GM19324 (cell line): ENCODE results near the gene KLHL7.
"Not testable (repeated sequence)": the region's sequence is repeated elsewhere in the genome, so short reads cannot be mapped to it uniquely, and the experiment has no call there.

Experiments used
- ATAC-seq: cut with Tn5 transposase; IDR thresholded peaks from one replicate; pipeline ENCODE4 v1.9.1; 2021; ENCODE audit warnings: mild to moderate bottlenecking, moderate library complexity; ENCODE audit not compliant: unreplicated experiment, low FRiP score

KLHL7 gene

DNA sequence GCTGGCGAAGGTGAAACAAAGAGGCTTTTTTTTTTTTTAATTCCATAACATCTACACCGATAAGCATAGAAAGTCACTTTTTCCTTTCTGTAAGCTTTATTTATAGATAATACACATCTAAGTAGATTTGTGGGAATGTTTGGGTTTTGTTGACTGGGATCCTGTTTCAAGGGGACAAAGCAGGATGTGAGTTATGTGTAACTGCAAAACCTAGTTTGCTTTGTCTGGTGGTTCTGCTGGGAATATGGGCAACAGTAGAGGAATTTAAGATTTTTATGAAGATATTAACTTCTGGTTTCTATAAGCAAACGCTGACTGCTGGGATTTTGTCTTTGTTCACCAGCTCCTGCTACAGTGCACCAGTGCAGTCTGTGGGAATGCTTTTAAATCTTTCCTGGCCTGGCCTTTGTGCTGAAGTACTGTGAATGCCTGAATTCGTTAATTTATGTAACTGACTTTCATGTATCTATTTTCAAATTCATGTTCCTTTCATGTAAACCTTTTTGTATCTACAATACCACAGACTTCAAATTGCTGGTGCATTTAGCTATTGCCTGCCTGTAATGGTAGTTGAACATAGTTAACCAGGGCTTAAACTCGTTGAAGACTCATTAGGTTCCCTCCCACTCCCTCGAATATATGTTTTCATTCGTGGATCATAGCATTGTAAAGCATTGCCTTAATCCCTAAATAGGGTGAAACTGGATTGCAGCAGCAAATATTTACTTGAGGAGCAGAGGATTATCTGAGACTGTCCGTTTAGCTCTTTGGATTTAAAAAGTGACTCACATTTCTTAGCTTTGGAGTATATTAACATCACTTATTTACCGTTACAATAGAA is 1.5 kb downstream of the KLHL7 start:
- ATAC-seq, result no peak

DNA sequence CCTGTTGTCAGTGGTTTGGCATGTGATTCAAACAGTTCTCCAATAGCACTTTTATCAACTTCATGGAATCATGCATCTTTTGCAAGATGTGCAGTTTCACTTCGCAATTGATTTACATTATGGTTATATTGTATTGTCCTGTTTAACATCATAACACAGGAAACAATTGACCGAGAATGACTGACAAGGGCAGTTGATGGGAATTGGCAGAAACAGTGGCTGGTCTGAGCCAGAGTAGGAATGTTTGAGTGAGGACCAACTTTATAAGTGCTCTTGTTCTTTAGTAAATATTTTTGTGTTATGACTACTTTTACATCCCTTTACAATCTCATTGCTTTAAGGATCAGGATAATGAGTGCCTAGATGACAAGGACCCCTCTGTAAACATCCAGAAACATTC is 2.2 kb downstream of the KLHL7 start:
- ATAC-seq, result no peak

DNA sequence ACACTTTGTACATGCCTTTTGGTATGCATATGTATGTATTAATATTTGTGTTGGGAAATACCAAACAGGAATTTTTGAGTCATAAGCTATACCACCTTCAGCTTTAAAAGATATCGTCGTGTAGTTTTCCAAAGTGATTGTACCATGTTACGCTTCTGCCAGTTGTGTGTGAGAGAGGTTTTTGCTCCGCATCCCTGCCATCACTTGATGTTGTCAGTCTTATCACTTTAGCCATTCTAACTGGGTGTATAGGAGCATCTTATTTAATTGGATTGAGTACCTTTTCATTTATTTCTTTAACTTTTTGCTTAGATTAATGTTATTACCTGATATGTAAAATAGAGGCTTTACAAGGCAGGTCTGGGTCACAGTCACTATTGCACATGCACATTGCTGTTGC is 3.4 kb downstream of the KLHL7 start:
- no peak for ATAC-seq

DNA sequence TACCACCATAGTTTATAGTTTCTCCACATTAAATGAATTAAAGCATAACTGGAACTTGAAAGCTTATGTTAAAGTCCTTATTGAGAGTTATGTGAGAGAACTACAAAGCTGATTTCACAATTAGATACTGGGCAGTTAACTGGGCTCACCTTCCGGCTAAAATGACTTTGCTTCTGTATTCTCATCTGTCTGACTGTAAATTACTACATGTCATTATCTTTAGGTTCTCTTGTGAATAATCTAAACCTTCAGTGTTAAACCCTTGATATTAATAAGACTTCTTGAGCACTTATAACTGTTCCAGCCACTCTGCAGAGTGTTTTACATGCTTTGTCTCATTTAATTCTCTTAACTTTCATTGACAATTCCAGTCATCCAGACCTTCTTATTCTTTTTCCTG is 3.9 kb downstream of the KLHL7 start:
- no peak for ATAC-seq

DNA sequence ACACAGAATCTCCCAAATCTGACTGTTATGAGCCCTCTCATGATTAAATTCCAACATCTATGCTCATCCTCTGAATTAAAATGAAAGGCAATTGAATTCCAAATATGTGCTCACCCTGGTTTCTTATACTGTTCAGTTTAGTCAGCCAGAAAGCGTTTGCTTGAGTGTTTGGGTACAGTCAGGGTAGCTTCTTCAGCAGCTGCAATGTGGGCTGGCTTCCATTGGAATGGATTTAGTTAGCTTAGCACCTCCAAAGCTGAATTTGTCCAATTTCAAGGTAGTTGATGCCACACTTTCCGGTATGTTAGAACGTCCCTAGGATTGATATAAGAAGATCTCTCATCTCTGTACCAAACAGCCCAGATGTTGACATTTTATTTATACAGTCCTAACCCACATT is 9.3 kb downstream of the KLHL7 start:
- ATAC-seq, result no peak

DNA sequence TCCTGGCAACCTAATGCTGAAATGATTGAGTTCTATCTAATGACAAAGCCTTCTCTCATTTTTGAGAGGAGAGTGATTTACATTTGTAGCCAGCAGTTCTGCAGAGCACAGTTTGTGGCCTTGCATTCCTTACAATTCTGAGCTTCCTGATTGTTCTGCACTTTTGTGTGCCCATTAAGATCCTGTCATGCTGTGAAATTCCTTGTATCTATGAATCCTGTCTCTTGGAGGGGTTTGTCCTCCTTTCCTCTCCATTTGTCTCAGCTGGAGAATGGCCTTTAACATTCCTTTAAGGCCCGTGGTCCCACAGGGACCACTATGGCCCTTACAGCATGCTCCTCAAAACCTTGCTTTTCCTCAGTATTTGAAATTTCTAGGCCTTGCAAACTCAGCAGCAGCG is 10.4 kb downstream of the KLHL7 start:
- ATAC-seq, result no peak

DNA sequence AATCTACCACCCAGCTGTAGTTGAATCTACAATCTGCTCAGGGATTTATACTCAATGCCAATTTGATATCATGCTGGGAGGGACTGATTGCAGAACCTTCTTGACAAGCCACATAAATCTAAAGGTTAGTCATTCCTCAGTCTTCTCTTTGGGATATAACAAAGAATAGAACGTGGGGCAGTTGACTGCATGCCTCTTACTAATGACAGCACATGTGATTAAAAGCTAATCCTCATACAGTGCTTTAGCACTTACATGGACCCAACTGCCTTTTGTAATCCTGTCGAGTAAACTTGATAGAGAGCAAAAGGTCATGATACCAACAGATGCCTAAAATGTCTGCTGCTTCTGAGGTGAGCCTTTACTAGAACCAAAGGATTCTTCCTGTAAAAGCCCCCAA is 12.3 kb downstream of the KLHL7 start:
- ATAC-seq, result no peak

DNA sequence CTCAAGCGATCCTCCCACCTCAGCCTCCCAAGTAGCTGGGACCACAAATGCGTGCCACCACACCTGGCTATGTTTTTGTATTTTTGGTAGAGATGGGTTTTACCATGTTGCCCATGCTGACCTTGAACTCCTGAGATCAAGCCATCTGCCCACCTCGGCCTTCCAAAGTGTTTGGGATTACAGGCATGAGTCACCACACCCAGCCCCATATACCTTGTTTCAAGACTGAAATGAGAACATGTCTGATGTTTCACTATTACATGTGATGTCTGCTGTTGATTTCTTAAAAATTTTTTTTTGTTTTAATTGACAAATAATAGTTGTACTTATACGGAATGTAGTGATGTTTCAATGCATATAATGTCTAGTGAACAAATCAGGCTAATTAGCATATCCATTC is 14.5 kb downstream of the KLHL7 start:
- ATAC-seq, result no peak

DNA sequence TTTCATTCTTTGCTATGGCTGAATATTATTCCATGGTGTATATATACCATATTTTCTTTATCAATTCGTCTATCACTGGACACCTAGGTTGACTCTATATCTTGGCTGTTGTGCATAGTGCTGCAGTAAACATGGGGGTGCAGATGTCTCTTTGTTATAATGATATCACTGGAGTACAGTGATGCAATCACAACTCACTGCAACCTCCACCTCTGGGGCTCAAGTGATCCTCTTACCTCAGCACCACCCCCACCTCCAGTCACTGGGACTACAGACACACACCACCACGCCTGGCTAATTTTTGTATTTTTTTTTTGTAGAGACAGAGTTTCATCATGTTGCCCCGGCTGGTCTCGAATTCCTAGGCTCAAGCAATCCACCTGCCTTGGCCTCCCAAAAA is 15.6 kb downstream of the KLHL7 start:
- ATAC-seq, result no peak

DNA sequence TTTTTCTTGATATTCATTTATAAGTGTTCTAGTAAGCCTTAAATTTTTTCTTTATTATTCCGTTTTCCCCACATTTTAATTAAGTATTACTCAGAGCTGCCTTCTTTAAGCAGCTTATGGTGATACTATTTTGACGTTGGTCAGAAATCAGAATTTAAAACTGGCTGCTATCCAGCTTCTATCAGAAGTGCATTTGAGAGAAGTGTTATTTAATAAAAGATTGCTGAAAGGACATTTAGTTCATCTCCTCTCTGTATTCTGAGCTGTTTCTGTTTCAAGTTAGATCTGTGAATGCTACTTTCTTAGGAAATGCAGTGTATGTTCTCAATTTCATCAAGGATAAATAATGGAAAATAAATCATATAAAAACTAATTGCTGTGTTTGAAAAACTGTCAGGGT is 17.4 kb downstream of the KLHL7 start:
- ATAC-seq, result no peak

DNA sequence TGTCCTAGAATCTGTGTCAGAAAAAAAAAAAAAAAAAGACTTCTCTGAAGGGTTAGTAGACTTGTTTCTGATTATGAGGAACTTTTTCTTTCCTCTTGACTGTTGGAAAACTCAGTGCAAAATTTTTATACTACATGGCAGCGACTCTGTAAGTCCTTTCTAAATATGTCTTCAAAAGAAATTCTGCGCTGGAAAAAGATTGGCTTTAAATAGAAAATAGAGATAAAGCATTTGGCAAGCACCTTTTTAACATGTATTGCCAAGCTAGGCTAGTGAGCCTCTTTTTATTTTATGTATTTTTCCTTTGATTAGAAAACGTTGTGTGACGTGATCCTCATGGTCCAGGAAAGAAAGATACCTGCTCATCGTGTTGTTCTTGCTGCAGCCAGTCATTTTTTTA is 17.9 kb downstream of the KLHL7 start:
- ATAC-seq, result no peak

DNA sequence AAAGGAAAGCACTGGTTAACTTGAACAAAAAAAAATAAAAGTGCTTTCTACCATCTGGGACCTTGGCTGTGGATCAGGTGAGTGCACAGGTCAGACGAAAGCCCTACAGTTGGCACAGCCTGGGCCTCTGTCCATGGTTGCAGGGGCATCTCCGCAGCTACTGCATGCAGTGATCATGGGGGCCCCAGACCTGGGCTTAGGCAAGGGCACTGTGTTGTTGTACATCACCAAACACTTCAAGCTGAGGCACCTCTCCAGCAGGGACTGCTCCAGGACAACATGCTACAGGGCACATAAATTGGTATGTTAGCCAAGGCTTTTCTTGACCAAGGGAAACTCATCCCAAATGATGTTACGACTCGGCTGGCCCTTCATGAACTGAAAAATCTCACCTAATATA is 23.5 kb downstream of the KLHL7 start:
- ATAC-seq, result no peak

DNA sequence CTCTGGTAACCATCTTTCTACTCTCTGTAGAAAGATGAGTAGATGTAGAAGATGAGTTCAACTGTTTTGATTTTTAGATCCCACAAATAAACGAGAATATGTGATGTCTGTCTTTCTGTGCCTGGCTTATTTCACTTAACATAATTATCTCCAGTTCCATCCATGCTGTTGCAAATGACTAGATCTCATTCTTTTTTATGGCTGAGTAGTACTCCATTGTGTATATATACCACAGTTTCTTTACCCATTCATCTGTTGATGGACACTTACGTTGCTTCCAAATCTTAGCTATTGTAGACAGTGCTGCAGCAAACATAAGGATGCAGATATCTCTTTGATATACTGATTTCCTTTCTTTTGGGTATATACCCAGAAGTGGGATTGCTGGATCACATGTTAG is 26.2 kb downstream of the KLHL7 start:
- not testable (repeated sequence) for ATAC-seq

DNA sequence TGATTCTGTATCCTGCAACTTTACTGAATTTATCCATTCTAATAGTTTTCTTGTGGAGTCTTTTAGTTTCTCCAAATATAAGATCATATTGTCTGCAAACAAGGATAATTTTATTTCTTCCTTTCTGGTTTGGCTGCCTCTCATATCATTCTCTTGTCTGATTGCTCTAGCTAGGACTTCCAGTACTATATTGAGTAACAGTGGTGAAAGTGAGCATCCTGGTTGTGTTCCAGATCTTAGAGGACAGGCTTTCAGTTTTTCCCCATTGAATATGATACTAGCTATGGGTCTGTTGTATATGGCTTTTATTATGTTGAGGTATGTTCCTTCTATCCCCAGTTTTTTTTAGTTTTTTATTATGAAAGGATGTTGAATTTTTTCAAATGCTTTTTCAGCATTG is 28.2 kb downstream of the KLHL7 start:
- no peak for ATAC-seq

DNA sequence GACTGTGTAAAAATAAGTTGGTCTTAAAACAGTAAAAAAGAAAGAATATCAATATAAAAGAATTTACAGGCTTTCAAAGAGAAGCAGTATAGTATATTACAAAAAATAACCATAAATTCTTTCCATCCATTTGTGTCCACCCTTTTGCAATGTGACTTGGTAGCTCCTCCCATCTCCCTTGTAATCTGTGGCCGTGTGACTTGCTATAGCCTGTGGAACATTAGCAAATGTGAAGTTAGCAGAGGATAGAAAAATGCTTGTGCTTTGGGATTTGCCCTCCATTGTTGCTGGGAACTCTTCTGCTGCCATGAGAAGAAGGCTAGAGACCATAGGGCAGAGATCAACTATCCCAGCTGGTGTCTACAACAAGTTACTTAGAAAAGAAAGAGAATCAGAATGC is 30.2 kb downstream of the KLHL7 start:
- ATAC-seq, result no peak

DNA sequence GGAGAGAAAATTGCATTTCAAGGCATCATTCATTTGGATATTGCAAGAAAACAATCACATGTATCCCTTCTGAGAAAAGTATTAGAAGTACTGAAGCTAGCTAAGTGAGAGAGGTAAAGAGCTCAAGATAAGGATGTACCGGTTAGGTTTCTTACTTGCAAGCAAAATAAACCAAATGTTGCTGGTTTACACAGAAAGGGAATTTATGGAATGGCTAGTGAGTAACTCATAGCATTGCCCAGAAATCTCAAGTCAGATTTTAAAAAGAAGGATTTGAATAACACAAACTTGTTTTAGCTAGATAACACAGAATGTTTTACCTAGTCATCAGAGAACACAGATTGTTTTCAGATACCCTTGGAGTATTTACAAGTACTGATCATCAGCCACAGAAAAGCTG is 30.6 kb downstream of the KLHL7 start:
- no peak for ATAC-seq

DNA sequence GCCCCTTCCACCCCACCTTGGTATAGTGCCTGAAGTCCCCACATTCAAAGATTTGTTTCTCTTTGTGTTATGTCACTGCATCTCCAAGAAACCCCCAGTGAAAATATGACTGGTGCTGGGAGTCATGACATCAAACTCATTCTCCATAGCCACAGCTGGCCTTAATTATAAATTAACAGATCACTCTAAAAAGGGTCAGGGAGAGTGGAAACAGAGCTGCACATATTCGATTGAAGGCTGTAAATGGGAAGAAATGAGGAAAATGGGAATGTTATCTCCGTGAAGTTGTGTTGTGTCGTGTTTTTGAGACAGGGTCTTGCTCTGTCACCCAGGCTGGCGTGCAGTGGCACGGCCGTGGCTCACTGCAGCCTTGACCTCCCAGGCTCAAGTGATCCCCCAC is 52.1 kb downstream of the KLHL7 start:
- ATAC-seq, result no peak

DNA sequence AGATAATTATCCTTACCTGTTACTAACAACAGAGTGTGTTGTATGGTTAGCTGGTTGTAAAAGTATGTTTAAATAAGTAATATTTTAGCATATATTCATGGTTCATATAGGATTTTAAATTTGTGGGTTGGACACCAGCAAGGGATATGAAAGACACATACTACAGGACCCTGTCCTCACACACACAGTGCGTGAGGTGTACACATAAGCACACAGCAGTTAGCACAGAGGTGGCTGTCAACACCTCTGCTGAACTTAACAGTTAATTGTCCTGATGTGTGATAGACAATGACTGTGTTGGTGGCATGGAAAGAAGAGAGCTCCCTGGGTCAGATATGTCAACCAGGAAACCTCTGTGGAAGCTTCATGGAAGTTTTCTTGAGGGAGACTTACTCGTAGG is 53.0 kb downstream of the KLHL7 start:
- no peak for ATAC-seq

DNA sequence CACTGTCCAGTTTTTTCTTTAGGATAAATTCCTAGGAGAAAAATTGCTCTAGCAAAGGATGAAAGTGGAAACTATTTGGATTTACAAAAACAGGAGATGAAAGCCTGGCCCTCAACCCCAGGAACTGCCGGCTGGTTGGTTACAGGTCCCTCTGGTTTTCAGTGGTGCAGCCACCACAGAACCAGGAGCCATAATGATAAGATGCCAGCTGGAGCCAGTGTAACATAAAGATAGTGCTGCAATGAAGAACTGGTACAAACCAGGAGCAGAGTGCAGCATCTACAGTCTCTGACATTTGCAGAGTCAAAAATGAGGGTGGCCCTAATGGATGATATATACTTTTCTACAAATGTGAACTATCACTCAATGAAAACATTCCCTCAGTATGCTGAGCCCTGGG is 55.9 kb downstream of the KLHL7 start:
- no peak for ATAC-seq

DNA sequence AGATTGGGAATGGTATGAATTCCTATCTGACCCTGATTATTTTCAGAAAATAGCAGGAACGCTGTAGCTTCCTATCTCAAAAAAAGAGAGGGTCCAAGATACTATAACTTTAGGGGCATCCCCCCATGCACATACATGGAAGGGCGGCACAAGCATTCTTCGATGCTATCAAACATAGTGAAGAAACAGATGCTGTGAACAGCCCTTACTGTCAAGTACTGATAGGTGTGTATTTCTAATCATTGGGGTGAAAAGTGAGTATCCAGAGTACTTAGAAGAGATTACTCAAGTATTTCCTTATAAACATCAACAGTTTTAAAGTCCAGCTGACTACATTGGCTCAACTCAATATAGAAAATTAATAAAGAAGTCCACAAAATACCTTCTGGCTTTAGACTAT is 59.3 kb downstream of the KLHL7 start:
- ATAC-seq, result no peak

DNA sequence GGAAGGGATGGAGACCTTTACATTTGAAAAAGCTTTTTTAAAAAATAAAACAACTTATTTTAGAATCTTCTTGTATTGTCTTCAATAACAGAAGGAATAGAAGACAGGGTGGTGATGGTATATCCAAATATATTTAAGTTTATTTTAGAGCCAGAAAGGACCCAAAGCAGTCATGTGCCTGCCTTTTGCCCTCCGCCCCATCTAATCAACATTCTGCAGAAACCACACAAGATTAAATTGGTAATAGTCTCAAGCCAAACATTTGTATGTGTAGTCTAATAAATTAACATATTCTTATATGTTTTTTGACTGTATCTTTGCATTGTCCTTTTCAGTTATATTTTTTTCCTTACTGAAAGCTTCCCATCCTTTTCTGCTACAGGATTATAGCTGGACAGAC is 59.7 kb downstream of the KLHL7 start:
- ATAC-seq, result no peak

DNA sequence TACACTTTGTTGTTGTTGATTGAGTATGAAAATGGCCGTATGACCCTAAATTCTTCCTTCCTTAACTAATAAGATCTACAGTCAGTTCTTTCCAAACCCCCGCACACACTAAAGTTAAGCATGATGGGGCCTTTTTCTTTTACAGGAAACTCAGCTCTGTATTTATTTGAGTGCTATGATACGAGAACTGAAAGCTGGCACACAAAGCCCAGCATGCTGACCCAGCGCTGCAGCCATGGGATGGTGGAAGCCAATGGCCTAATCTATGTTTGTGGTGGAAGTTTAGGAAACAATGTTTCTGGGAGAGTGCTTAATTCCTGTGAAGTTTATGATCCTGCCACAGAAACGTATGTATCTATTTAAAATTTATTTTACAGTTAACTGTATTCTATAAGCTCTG is 62.1 kb downstream of the KLHL7 start:
- no peak for ATAC-seq
